ENCODE measurements around the gene TBC1D14.
"Not testable (repeated sequence)": the region's sequence is repeated elsewhere in the genome, so short reads cannot be mapped to it uniquely, and the experiment has no call there.

TBC1D14 gene

GRCh38 chr4:6956087-6956433 is 46.4 kb downstream of the TBC1D14 start:
- no peak for DNase-seq

- no peak for DNase-seq
These were observed 47.0 kb downstream of the TBC1D14 start for GRCh38 chr4:6956434-6957147.

- no peak for DNase-seq
These were observed 47.5 kb downstream of the TBC1D14 start for GRCh38 chr4:6957148-6957520.

GRCh38 chr4:6957994-6958393 is 48.4 kb downstream of the TBC1D14 start:
- no peak for DNase-seq

GRCh38 chr4:6959261-6959660 is 49.6 kb downstream of the TBC1D14 start:
- DNase-seq: no peak

- DNase-seq: no peak
These were observed 50.5 kb downstream of the TBC1D14 start for GRCh38 chr4:6960154-6960553.

- no peak for DNase-seq
These were observed 51.2 kb downstream of the TBC1D14 start for GRCh38 chr4:6960628-6961412.

GRCh38 chr4:6961496-6962210 is 52.0 kb downstream of the TBC1D14 start:
- no peak for DNase-seq

GRCh38 chr4:6962211-6963041 is 52.8 kb downstream of the TBC1D14 start:
- DNase-seq: no peak

GRCh38 chr4:6963139-6963611 is 53.5 kb downstream of the TBC1D14 start:
- no peak for DNase-seq

- no peak for DNase-seq
These were observed 55.2 kb downstream of the TBC1D14 start for GRCh38 chr4:6964858-6965257.

- no peak for DNase-seq
These were observed 55.7 kb downstream of the TBC1D14 start for GRCh38 chr4:6965329-6965728.

GRCh38 chr4:6967846-6968340 is 58.3 kb downstream of the TBC1D14 start:
- DNase-seq: no peak

- DNase-seq: no peak
These were observed 58.9 kb downstream of the TBC1D14 start for GRCh38 chr4:6968496-6968895.

GRCh38 chr4:6969826-6970800 is 60.5 kb downstream of the TBC1D14 start:
- no peak for DNase-seq

GRCh38 chr4:6971536-6972374 is 62.1 kb downstream of the TBC1D14 start:
- no peak for DNase-seq

GRCh38 chr4:6972375-6972650 is 62.7 kb downstream of the TBC1D14 start:
- DNase-seq: no peak

- DNase-seq: no peak
These were observed 63.3 kb downstream of the TBC1D14 start for GRCh38 chr4:6972911-6973310.

- peak; percentile 47 for DNase-seq
These were observed 64.7 kb downstream of the TBC1D14 start for GRCh38 chr4:6974138-6974848.

GRCh38 chr4:6977846-6978245 is 68.2 kb downstream of the TBC1D14 start:
- DNase-seq: not testable (repeated sequence)

All from NCI-H1092 (cell line).